ENCODE results near the gene ATP5MG.
A peak's percentile ranks its signal among the peaks of the same experiment; 100 is the strongest.

ATP5MG gene, protein sequence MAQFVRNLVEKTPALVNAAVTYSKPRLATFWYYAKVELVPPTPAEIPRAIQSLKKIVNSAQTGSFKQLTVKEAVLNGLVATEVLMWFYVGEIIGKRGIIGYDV

DNA sequence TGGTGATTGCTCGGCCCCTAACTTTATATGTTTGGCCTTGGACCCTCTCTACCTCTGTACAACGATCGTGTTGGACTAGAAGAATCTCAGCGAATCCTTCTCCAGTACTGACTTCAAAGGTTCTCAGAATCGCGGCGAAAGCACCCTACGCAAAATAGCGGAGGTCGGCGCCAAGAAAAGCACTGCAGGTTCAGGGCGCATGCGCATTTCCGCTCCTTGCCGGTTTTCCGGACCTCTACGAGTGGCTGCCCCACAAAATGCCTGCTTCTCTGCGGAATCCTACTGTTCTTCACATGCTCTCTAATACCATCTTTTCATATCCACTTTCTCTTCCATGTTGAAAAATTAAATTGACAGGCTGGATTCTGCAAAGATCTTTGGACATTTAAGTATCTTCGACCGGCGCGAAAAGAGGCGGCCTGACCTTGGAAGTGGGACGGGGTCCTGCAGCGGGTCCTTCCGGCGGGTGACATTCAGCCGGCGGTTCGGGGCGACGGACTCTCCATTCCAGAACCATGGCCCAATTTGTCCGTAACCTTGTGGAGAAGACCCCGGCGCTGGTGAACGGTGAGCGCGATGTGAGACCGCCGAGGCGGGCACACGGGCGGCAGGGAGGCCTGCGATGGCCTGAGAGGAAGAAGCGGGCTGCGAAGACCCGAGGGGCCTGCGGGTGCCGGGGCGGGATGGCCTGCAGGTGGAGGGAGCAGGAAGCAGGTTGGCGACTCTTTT is at the start of gene ATP5MG:
Gene ATP5MG (plus strand): TSS at position 456 of the 729 bp plus-strand sequence. CDS start 60 bp downstream, at position 516.
- H3K9ac ChIP-seq (ENCODE audit: insufficient read length) = peak within 1 kb of the TSS; percentile 97
- TF ChIP-seq EZH2 (IDR thresholded peaks at IDR 0.05) = no peak
- TF ChIP-seq POLR2AphosphoS5 (IDR thresholded peaks at IDR 0.05; ENCODE audit: borderline replicate concordance, low read depth, low read length) = peak; percentile 92
- peak; percentile 27 for TF ChIP-seq FOXP2 (optimal IDR thresholded peaks at IDR 0.05; ENCODE audit: control extremely low read depth, extremely low read length, insufficient read depth)
- peak; percentile 82 for DNase-seq (ENCODE audit: low read depth, low spot score)
- H3K4me3 ChIP-seq = peak within 1 kb of the TSS; percentile 83
- H3K9me3 ChIP-seq (ENCODE audit: low read depth, low read length) = no peaks in the 10 kb centered on the region
- H3K36me3 ChIP-seq (ENCODE audit: insufficient read depth, low read length) = peaks cover 27% of the 10 kb centered on the region
- H3K27ac ChIP-seq = peak within 1 kb of the TSS; percentile 98

DNA sequence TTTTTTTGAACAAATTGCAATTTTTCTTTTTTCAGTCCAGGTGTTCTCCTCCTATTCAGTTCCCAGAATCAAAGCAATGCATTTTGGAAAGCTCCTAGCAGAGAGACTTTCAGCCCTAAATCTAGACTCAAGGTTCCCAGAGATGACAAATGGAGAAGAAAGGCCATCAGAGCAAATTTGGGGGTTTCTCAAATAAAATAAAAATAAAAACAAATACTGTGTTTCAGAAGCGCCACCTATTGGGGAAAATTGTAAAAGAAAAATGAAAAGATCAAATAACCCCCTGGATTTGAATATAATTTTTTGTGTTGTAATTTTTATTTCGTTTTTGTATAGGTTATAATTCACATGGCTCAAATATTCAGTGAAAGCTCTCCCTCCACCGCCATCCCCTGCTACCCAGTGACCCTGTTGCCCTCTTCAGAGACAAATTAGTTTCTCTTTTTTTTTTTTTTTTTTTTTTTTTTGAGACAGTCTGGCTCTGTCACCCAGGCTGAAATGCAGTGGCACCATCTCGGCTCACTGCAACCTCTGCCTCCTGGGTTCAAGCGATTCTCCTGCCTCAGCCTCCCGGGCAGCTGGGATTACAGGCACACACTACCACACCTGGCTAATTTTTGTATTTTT is 48.2 kb upstream of the ATP5MG start:
- Histone ChIP-seq H3K27ac (no peak overlapping the region), H3K9ac (ENCODE audit: insufficient read length) (no peak overlapping the region), H3K9me3 (ENCODE audit: low read depth, low read length) (no peaks in the 10 kb centered on the region), H3K36me3 (ENCODE audit: insufficient read depth, low read length) (no peaks in the 10 kb centered on the region), H3K4me3 (no peak overlapping the region)
- TF ChIP-seq POLR2AphosphoS5 (IDR thresholded peaks at IDR 0.05; ENCODE audit: borderline replicate concordance, low read depth, low read length) (no peak), FOXP2 (optimal IDR thresholded peaks at IDR 0.05; ENCODE audit: control extremely low read depth, extremely low read length, insufficient read depth) (no peak), EZH2 (IDR thresholded peaks at IDR 0.05) (no peak)
- no peak for DNase-seq (ENCODE audit: low read depth, low spot score)

DNA sequence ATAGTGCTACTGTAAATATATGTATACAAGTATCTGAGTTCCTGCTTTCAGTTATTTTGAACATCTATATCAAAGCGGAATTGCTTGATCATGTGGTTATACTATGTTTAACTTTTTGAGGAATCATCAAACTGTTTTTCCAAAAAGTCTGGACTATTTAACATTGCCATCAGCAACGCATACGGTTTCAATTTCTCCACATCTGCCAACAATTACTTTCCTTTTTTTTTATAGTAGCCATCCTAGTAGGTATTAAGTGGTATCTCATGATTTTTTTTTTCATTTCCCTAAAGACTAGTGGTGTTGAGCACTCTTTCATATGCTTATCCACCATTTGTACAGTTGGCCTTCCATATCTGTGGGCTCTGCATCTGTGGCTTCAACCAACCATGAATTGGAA is 43.3 kb upstream of the ATP5MG start:
- no peaks in the 10 kb centered on the region for H3K9me3 ChIP-seq (ENCODE audit: low read depth, low read length)
- 0 out of 2 replicates have a peak, but pooled peaks cover 3% of the 10 kb centered on the region for H3K36me3 ChIP-seq (ENCODE audit: insufficient read depth, low read length)
- TF ChIP-seq FOXP2 (optimal IDR thresholded peaks at IDR 0.05; ENCODE audit: control extremely low read depth, extremely low read length, insufficient read depth) (no peak), POLR2AphosphoS5 (IDR thresholded peaks at IDR 0.05; ENCODE audit: borderline replicate concordance, low read depth, low read length) (no peak), EZH2 (IDR thresholded peaks at IDR 0.05) (no peak)
- peak overlapping the region; percentile 75; the same call in 1 of the 2 replicates for H3K27ac ChIP-seq
- no peak overlapping the region for H3K9ac ChIP-seq (ENCODE audit: insufficient read length)
- peak overlapping the region; percentile 4; the same call in 1 of the 2 replicates for H3K4me3 ChIP-seq
- peak; percentile 42 for DNase-seq (ENCODE audit: low read depth, low spot score)

DNA sequence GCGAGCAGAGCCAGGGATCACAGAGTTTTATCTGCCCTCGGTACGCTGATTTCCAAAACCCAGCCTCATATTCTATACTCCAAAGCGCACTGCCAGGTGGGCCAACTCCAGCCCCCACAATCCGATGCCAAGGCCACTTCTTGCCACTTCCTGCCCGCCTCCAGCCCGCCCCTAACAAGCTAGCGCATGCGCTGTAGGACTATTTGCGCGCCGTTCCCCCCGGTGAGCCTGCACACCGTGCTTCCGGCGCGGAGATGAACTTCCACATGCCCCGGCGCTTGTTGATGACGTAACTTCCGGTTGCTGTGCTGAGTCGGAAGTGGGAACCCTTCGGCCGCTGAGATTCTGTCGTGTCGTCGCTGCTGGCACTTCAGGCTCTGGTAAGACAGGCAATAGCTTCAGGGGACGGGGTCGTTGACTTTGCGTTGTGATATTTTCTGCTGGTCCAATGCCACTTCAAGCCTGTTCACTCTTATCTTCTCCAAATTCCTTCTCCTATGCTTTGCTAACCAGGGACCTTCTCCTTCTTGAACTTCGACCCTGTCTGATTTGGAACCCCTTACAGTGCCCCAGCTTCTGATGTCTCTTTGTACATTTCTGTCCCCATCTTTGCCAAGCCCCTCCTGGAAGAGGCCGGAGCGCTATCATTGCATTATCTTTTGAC is 42.0 kb upstream of the ATP5MG start, which contains the start of gene UBE4A:
Gene UBE4A (plus strand): TSS at position 306 of the 664 bp plus-strand sequence. CDS start 5,481 bp downstream, outside the sequence.
- H3K27ac ChIP-seq = peak within 1 kb of the TSS; percentile 75

DNA sequence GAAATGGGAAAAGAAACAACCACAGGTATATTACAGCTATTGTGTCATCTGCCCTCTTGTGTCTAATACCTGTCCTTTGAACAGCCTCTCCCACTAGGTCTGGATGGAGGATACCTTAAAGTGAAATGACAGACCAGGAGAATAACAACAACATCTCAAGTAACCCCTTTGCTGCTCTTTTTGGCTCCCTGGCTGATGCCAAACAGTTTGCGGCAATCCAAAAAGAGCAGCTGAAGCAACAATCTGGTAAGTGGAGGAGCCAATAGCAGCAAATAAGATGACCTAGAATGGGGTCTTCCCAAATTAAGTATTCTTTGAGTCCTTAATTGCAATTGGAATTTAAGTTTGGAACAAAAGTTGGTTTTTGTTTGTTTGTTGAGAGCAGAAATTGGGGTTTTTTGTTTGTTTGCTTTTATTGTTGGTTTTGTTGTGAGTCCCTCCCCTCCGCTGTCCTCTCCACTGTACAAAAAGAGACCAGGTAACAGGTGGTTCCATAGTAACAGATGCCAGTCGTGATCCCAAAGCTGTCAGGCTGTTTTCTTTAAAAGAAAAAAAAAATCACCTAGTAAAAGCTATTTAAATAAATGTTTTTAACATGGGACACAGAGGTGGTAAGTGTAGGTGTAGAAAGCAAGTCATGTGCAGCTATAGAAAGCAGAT is 36.3 kb upstream of the ATP5MG start:
- no peak for DNase-seq (ENCODE audit: low read depth, low spot score)

More for the DNA sequence above, 42.0 kb upstream of the ATP5MG start, which contains the start of gene UBE4A:
- peak; percentile 67 for DNase-seq (ENCODE audit: low read depth, low spot score)
- TF ChIP-seq POLR2AphosphoS5 (IDR thresholded peaks at IDR 0.05; ENCODE audit: borderline replicate concordance, low read depth, low read length) (peak; percentile 88), EZH2 (IDR thresholded peaks at IDR 0.05) (no peak), FOXP2 (optimal IDR thresholded peaks at IDR 0.05; ENCODE audit: control extremely low read depth, extremely low read length, insufficient read depth) (peak; percentile 9)
- peak within 1 kb of the TSS; percentile 81 for H3K4me3 ChIP-seq
- peaks cover 4% of the 10 kb centered on the region for H3K36me3 ChIP-seq (ENCODE audit: insufficient read depth, low read length)
- H3K9ac ChIP-seq (ENCODE audit: insufficient read length) = peak within 1 kb of the TSS; percentile 84
- no peaks in the 10 kb centered on the region for H3K9me3 ChIP-seq (ENCODE audit: low read depth, low read length)

DNA sequence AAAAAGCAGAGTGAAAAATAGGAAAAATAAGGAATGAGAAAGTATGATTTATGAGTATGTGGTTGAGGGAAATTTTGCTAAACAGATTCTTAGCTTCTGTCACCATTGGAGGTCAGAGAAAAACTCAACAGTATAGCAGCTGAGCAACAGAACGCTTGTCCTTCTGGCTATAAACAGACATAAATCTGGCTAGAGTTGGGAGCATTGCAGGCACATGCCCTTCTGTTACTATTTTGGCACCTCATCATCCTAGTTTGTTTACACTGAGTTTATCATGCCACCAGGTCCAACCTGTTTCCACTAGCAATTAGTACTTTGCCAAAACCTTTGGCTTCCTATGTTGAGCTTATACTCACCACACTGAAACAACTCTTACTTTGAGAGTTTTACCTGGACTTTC is 35.1 kb upstream of the ATP5MG start:
- Histone ChIP-seq H3K9ac (ENCODE audit: insufficient read length) (no peak overlapping the region), H3K9me3 (ENCODE audit: low read depth, low read length) (no peaks in the 10 kb centered on the region), H3K27ac (no peak overlapping the region), H3K36me3 (ENCODE audit: insufficient read depth, low read length) (peaks cover 54% of the 10 kb centered on the region), H3K4me3 (no peak overlapping the region)
- no peak for DNase-seq (ENCODE audit: low read depth, low spot score)
- no peak for TF ChIP-seq EZH2 (IDR thresholded peaks at IDR 0.05)
- no peak for TF ChIP-seq FOXP2 (optimal IDR thresholded peaks at IDR 0.05; ENCODE audit: control extremely low read depth, extremely low read length, insufficient read depth)
- TF ChIP-seq POLR2AphosphoS5 (IDR thresholded peaks at IDR 0.05; ENCODE audit: borderline replicate concordance, low read depth, low read length) = no peak

More for the DNA sequence above, 36.3 kb upstream of the ATP5MG start:
- Histone ChIP-seq H3K9ac (ENCODE audit: insufficient read length) (no peak overlapping the region), H3K4me3 (no peak overlapping the region), H3K36me3 (ENCODE audit: insufficient read depth, low read length) (peaks cover 42% of the 10 kb centered on the region), H3K27ac (no peak overlapping the region), H3K9me3 (ENCODE audit: low read depth, low read length) (no peaks in the 10 kb centered on the region)
- no peak for TF ChIP-seq POLR2AphosphoS5 (IDR thresholded peaks at IDR 0.05; ENCODE audit: borderline replicate concordance, low read depth, low read length)
- no peak for TF ChIP-seq EZH2 (IDR thresholded peaks at IDR 0.05)
- no peak for TF ChIP-seq FOXP2 (optimal IDR thresholded peaks at IDR 0.05; ENCODE audit: control extremely low read depth, extremely low read length, insufficient read depth)

DNA sequence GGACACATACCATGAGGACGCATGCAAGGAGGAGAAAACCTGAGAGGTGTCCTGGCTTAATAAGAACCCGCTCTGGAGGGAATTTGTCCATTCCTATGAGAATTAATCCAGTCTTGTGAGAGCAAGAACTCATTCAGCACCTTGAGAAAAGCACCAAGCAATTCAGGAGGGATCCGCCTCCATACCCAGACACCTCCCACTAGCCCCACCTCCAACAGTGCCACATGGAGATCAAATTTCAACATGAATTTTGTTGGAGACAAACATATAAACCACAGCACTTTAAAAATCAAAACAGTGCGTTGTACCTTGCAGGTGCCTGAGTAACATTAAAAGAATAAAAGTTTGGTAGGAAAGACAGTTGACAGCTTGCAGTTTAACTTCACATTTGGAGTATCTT is 30.6 kb upstream of the ATP5MG start:
- TF ChIP-seq FOXP2 (optimal IDR thresholded peaks at IDR 0.05; ENCODE audit: control extremely low read depth, extremely low read length, insufficient read depth) (no peak), EZH2 (IDR thresholded peaks at IDR 0.05) (no peak), POLR2AphosphoS5 (IDR thresholded peaks at IDR 0.05; ENCODE audit: borderline replicate concordance, low read depth, low read length) (no peak)
- H3K9me3 ChIP-seq (ENCODE audit: low read depth, low read length) = no peaks in the 10 kb centered on the region
- no peak overlapping the region for H3K9ac ChIP-seq (ENCODE audit: insufficient read length)
- no peak overlapping the region for H3K27ac ChIP-seq
- H3K36me3 ChIP-seq (ENCODE audit: insufficient read depth, low read length) = peaks cover 74% of the 10 kb centered on the region
- DNase-seq (ENCODE audit: low read depth, low spot score) = no peak
- no peak overlapping the region for H3K4me3 ChIP-seq
